Left lobe of liver (tissue), 2 donors: Measurements from ENCODE around the gene BACH1. TPM values are rescaled to one million over a fixed set of nuclear protein-coding genes. Genes with fewer than 3 reads are reported as not detected.
A peak's percentile ranks its signal among the peaks of the same experiment; 100 is the strongest.

Source experiments
- ATAC-seq: fragments of 200-7000 bp; cut with Tn5 transposase; one replicate; pipeline ENCODE4 v1.9.1; 2020; ENCODE audit warnings: mild to moderate bottlenecking, moderate library complexity
- DNase-seq: peaks from one replicate; pipeline ENCODE4 v3.0.0-alpha.2; 2020; ENCODE audit warnings: low spot score
- total RNA-seq: library from RNA; stranded (reverse); gene quantifications from one replicate; pipeline ENCODE4 v1.2.1, GENCODE V29; 2021
- donor health status: DM: no; HTN: no; CAD: no; lungs with moderate emphysema.
- donor health status: DM: no; HTN: yes; CAD: no.

The BACH1 gene
- total RNA-seq, 1 donor from 2014 or later = 27.0 TPM

- no peak for ATAC-seq
- DNase-seq = no peak
These were observed 8.5 kb upstream of the BACH1 start for GRCh38 chr21:29290240-29290639.

GRCh38 chr21:29293495-29293894 lies 5.2 kb upstream of the BACH1 start:
- ATAC-seq (no peak), DNase-seq (no peak)

GRCh38 chr21:29295066-29295650 lies 3.6 kb upstream of the BACH1 start:
- DNase-seq = no peak
- no peak for ATAC-seq

- ATAC-seq (no peak), DNase-seq (no peak)
These were observed 2.3 kb upstream of the BACH1 start for GRCh38 chr21:29296446-29296845.

GRCh38 chr21:29297483-29298347 lies 1.0 kb upstream of the BACH1 start:
- ATAC-seq (peak; percentile 35), DNase-seq (no peak)

GRCh38 chr21:29299046-29299915 lies 559 bp downstream of the BACH1 start:
- ATAC-seq = peak; percentile 64
- peak; percentile 74 for DNase-seq

- DNase-seq (peak; percentile 51), ATAC-seq (peak; percentile 3)
These were observed 1.4 kb downstream of the BACH1 start for GRCh38 chr21:29299916-29300806.

- ATAC-seq = no peak
- DNase-seq = no peak
These were observed 2.1 kb downstream of the BACH1 start for GRCh38 chr21:29300807-29301138.

GRCh38 chr21:29301691-29302090 lies 3.0 kb downstream of the BACH1 start:
- ATAC-seq (no peak), DNase-seq (no peak)

GRCh38 chr21:29302359-29302875 lies 3.7 kb downstream of the BACH1 start:
- DNase-seq (no peak), ATAC-seq (no peak)

- ATAC-seq (no peak), DNase-seq (no peak)
These were observed 4.6 kb downstream of the BACH1 start for GRCh38 chr21:29303288-29303687.

- ATAC-seq (no peak), DNase-seq (no peak)
These were observed 5.9 kb downstream of the BACH1 start for GRCh38 chr21:29304597-29304996.

- DNase-seq (no peak), ATAC-seq (no peak)
These were observed 6.3 kb downstream of the BACH1 start for GRCh38 chr21:29305068-29305467.

GRCh38 chr21:29305561-29305960 lies 6.8 kb downstream of the BACH1 start:
- DNase-seq = no peak
- ATAC-seq = no peak

GRCh38 chr21:29306920-29307319 lies 8.2 kb downstream of the BACH1 start:
- DNase-seq = no peak
- peak; percentile 29 for ATAC-seq

- no peak for ATAC-seq
- no peak for DNase-seq
These were observed 9.2 kb downstream of the BACH1 start for GRCh38 chr21:29307718-29308455.

- DNase-seq = no peak
- no peak for ATAC-seq
These were observed 9.7 kb downstream of the BACH1 start for GRCh38 chr21:29308456-29308783.

- no peak for DNase-seq
- ATAC-seq = no peak
These were observed 11.0 kb downstream of the BACH1 start for GRCh38 chr21:29309703-29310102.

- ATAC-seq (no peak), DNase-seq (no peak)
These were observed 13.1 kb downstream of the BACH1 start for GRCh38 chr21:29311802-29312201.

GRCh38 chr21:29312981-29313380 lies 14.3 kb downstream of the BACH1 start:
- DNase-seq (no peak), ATAC-seq (no peak)
